Measurements from ENCODE around the gene NCOA4. TPM values are rescaled to one million over a fixed set of nuclear protein-coding genes. Genes with fewer than 3 reads are reported as not detected.
A peak's percentile ranks its signal among the peaks of the same experiment; 100 is the strongest.
"Not testable (repeated sequence)": the region's sequence is repeated elsewhere in the genome, so short reads cannot be mapped to it uniquely, and the experiment has no call there.

The NCOA4 gene
- total RNA-seq, 1 donor from 2014 or later, result 89.0 TPM

DNA sequence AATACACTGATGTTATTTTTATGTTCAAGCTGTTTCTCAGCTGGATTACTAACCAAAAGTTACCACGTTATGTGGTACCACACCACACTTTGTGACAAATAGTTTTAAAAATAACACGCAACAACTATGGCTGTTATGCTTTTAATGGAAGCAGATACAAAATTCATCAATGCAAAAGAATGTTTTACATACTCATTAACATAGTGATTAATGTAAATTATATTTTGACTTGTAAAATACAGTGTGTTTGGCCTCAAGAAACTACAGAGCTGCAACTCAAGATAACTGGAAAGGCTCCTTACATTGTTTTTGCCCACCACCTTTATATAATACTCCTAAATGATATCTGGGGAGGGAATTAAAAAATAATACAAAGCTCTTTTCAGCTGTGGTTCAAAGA is 25.5 kb downstream of the NCOA4 start:
- DNase-seq (ENCODE audit: low spot score), result no peak
- Mint-ChIP-seq H3K4me1 (ENCODE audit: low read depth) (peaks cover 4% of the 10 kb centered on the region), H3K9me3 (ENCODE audit: low read depth) (peaks cover 4% of the 10 kb centered on the region), H3K27ac (ENCODE audit: unreplicated experiment) (no peak overlapping the region), H3K36me3 (ENCODE audit: low read depth) (peaks cover 37% of the 10 kb centered on the region), H3K4me3 (ENCODE audit: unreplicated experiment) (no peak overlapping the region), H3K27me3 (ENCODE audit: low read depth) (no peaks in the 10 kb centered on the region)
- no peak for TF ChIP-seq CTCF (IDR thresholded peaks at IDR 0.05)

GRCh38 chr10:46002916-46003693 is 27.3 kb downstream of the NCOA4 start:
- TF ChIP-seq CTCF (IDR thresholded peaks at IDR 0.05), result no peak
- no peaks in the 10 kb centered on the region for H3K27me3 Mint-ChIP-seq (ENCODE audit: low read depth)
- no peak overlapping the region for H3K4me3 Mint-ChIP-seq (ENCODE audit: unreplicated experiment)
- peaks cover 4% of the 10 kb centered on the region for H3K4me1 Mint-ChIP-seq (ENCODE audit: low read depth)
- no peak for DNase-seq (ENCODE audit: low spot score)
- H3K36me3 Mint-ChIP-seq (ENCODE audit: low read depth), result peaks cover 36% of the 10 kb centered on the region
- peaks cover 1% of the 10 kb centered on the region for H3K9me3 Mint-ChIP-seq (ENCODE audit: low read depth)
- no peak overlapping the region for H3K27ac Mint-ChIP-seq (ENCODE audit: unreplicated experiment)

- not testable (repeated sequence) for H3K4me3 Mint-ChIP-seq (ENCODE audit: unreplicated experiment); H3K9me3 Mint-ChIP-seq (ENCODE audit: low read depth); H3K27ac Mint-ChIP-seq (ENCODE audit: unreplicated experiment); DNase-seq (ENCODE audit: low spot score); H3K27me3 Mint-ChIP-seq (ENCODE audit: low read depth); H3K4me1 Mint-ChIP-seq (ENCODE audit: low read depth)
- peaks cover 29% of the 10 kb centered on the region for H3K36me3 Mint-ChIP-seq (ENCODE audit: low read depth)
Measured at GRCh38 chr10:46002189-46002687, 28.2 kb downstream of the NCOA4 start.

- Mint-ChIP-seq H3K36me3 (ENCODE audit: low read depth) (peaks cover 24% of the 10 kb centered on the region), H3K27ac (ENCODE audit: unreplicated experiment) (no peak overlapping the region), H3K9me3 (ENCODE audit: low read depth) (no peaks in the 10 kb centered on the region), H3K4me3 (ENCODE audit: unreplicated experiment) (no peak overlapping the region), H3K27me3 (ENCODE audit: low read depth) (no peaks in the 10 kb centered on the region), H3K4me1 (ENCODE audit: low read depth) (no peaks in the 10 kb centered on the region)
- no peak for DNase-seq (ENCODE audit: low spot score)
- TF ChIP-seq CTCF (IDR thresholded peaks at IDR 0.05), result no peak
Measured at GRCh38 chr10:46001187-46001756, 29.2 kb downstream of the NCOA4 start.

- H3K4me1 Mint-ChIP-seq (ENCODE audit: low read depth), result no peaks in the 10 kb centered on the region
- H3K36me3 Mint-ChIP-seq (ENCODE audit: low read depth), result peaks cover 24% of the 10 kb centered on the region
- no peak overlapping the region for H3K4me3 Mint-ChIP-seq (ENCODE audit: unreplicated experiment)
Measured at GRCh38 chr10:46000538-46000937, 29.9 kb downstream of the NCOA4 start.

DNA sequence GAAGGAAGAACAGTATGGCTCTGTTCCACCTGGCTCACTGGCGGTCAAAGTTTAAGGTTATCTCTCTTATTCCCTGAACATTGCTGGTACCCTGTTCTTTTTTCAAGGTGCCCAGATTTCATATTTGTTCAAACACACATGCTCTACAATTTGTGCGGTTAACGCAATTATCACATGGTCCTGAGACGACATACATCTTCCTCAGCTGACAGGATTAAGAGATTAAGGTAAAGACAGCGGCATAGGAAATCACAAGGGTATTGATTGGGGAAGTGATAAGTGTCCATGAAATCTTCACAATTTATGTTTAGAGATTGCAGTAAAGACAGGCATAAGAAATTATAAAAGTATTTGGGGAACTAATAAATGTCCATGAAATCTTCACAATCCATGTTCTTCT is 30.5 kb downstream of the NCOA4 start:
- not testable (repeated sequence) for H3K9me3 Mint-ChIP-seq (ENCODE audit: low read depth); H3K4me3 Mint-ChIP-seq (ENCODE audit: unreplicated experiment); H3K4me1 Mint-ChIP-seq (ENCODE audit: low read depth); DNase-seq (ENCODE audit: low spot score); H3K27me3 Mint-ChIP-seq (ENCODE audit: low read depth)
- Mint-ChIP-seq H3K36me3 (ENCODE audit: low read depth) (peaks cover 24% of the 10 kb centered on the region), H3K27ac (ENCODE audit: unreplicated experiment) (peak overlapping the region; percentile 13)

More at GRCh38 chr10:46000538-46000937, 29.9 kb downstream of the NCOA4 start:
- H3K27ac Mint-ChIP-seq (ENCODE audit: unreplicated experiment), result no peak overlapping the region
- no peaks in the 10 kb centered on the region for H3K27me3 Mint-ChIP-seq (ENCODE audit: low read depth)
- no peak for TF ChIP-seq CTCF (IDR thresholded peaks at IDR 0.05)
- DNase-seq (ENCODE audit: low spot score), result no peak
- no peaks in the 10 kb centered on the region for H3K9me3 Mint-ChIP-seq (ENCODE audit: low read depth)

Measured in chondrocyte (in vitro differentiated cells).